K562 (cell line): ENCODE measurements around the gene NR0B2. TPM values are rescaled to one million over a fixed set of nuclear protein-coding genes. Genes with fewer than 3 reads are reported as not detected.

Experiments
- BMI1 ChIP-seq: fragments of 150-350 bp; IDR thresholded peaks from 2 replicates; pipeline ENCODE4 v1.6.1; 2014; ENCODE audit warnings: low read length
- CBX3 ChIP-seq, 2 experiments: IDR thresholded peaks; 1 replicate in 1 of 2; 2 replicates in 1 of 2; pipeline ENCODE4 v1.6.1; 2012; ENCODE audit warnings: inconsistent platforms in 2 of 2, low read length in 2 of 2, borderline replicate concordance in 1 of 2, control low read depth in 1 of 2
- CBX8 ChIP-seq: fragments of 200-600 bp; sonication (generic); IDR thresholded peaks from 2 replicates; pipeline ENCODE4 v1.6.1; 2012; ENCODE audit warnings: borderline replicate concordance, mixed run types, low read depth, mild to moderate bottlenecking, moderate library complexity, mixed read lengths, low read length, control low read depth, inconsistent platforms; ENCODE audit not compliant: poor library complexity, severe bottlenecking; ENCODE audit errors: extremely low read depth
- FOXJ2 ChIP-seq: fragments of 200-800 bp; sonication (Bioruptor generic); IDR thresholded peaks from 2 replicates; pipeline ENCODE4 v1.6.1; 2016; ENCODE audit warnings: missing genetic modification characterization, missing compliant biosample characterization
- GATAD2A ChIP-seq: fragments of 450-650 bp; IDR thresholded peaks from 2 replicates; pipeline ENCODE4 v1.6.1; 2017
- JUNB ChIP-seq: fragments of 450-650 bp; formaldehyde crosslinking; conservative IDR thresholded peaks from 2 replicates; pipeline ENCODE4 v1.4.0; 2020; ENCODE audit warnings: mild to moderate bottlenecking
- JUND ChIP-seq, 2 experiments: IDR thresholded peaks; 2 replicates in 1 of 2; 3 replicates in 1 of 2; pipeline ENCODE4 v1.6.1; 2011; ENCODE audit warnings: borderline replicate concordance in 2 of 2, low read depth in 2 of 2, low read length in 2 of 2, improper control_type of control experiment in 1 of 2, missing biosample characterization in 1 of 2, missing genetic modification characterization in 1 of 2, missing genetic modification reagents in 1 of 2
- KDM2B ChIP-seq: fragments of 250-450 bp; sonication (Bioruptor Pico); IDR thresholded peaks from 2 replicates; pipeline ENCODE4 v1.8.0; 2021; ENCODE audit warnings: mild to moderate bottlenecking, moderate library complexity
- LARP7 ChIP-seq: fragments of 450-650 bp; IDR thresholded peaks from 2 replicates; pipeline ENCODE4 v1.6.1; 2016
- MAFF ChIP-seq: IDR thresholded peaks from 2 replicates; pipeline ENCODE4 v1.6.1; 2012; ENCODE audit warnings: low read length, improper control_type of control experiment
- MCM5 ChIP-seq: fragments of 450-650 bp; IDR thresholded peaks from 2 replicates; pipeline ENCODE4 v1.6.1; 2016; ENCODE audit warnings: low read depth
- MYC ChIP-seq, 2 experiments: fragments of 250-450 bp in 1 of 2; sonication (Bioruptor Pico) in 1 of 2; IDR thresholded peaks; 2 replicates each; pipeline versions ENCODE4 v1.5.1 to v1.6.1; 2012 to 2021; ENCODE audit warnings: low read depth in 2 of 2, borderline replicate concordance in 1 of 2, improper control_type of control experiment in 1 of 2, low read length in 1 of 2, mild to moderate bottlenecking in 1 of 2, moderate library complexity in 1 of 2
- NRF1 ChIP-seq, 2 experiments: fragments of 450-650 bp; IDR thresholded peaks in 1 of 2; conservative IDR thresholded peaks in 1 of 2; 2 replicates each; pipeline ENCODE4 v1.6.1; 2014; ENCODE audit warnings: mild to moderate bottlenecking in 2 of 2
- PATZ1 ChIP-seq: fragments of 250-450 bp; sonication (Bioruptor Pico); IDR thresholded peaks from 2 replicates; pipeline ENCODE4 v1.5.0; 2020; ENCODE audit warnings: mild to moderate bottlenecking, borderline replicate concordance
- STAG1 ChIP-seq: sonication (generic); formaldehyde crosslinking; IDR thresholded peaks from 2 replicates; pipeline ENCODE4 v1.5.0; 2020; ENCODE audit warnings: missing genetic modification reagents, borderline replicate concordance
- TCFL5 ChIP-seq: fragments of 250-450 bp; sonication (Bioruptor Pico); conservative IDR thresholded peaks from 2 replicates; pipeline ENCODE4 v1.6.1; 2021; ENCODE audit warnings: mild to moderate bottlenecking, moderate library complexity, matching md5 sums
- ZBTB26 ChIP-seq: fragments of 450-650 bp; formaldehyde crosslinking; IDR thresholded peaks from 2 replicates; pipeline ENCODE4 v1.4.0; 2022; ENCODE audit warnings: missing genetic modification characterization
- ZNF12 ChIP-seq: sonication (generic); formaldehyde crosslinking; IDR thresholded peaks from 2 replicates; pipeline ENCODE4 v1.4.0; 2020; ENCODE audit warnings: mild to moderate bottlenecking, missing genetic modification reagents
- ZNF408 ChIP-seq: fragments of 250-450 bp; sonication (Bioruptor Pico); IDR thresholded peaks from 2 replicates; pipeline ENCODE4 v1.4.0; 2020; ENCODE audit warnings: low read depth, mild to moderate bottlenecking, moderate library complexity
- ZSCAN32 ChIP-seq: fragments of 450-650 bp; formaldehyde crosslinking; IDR thresholded peaks from 2 replicates; pipeline ENCODE4 v1.4.0; 2020; ENCODE audit warnings: mild to moderate bottlenecking, moderate library complexity
- polyA plus RNA-seq, 8 experiments: library from polyadenylated mRNA; depleted of rRNA in 4 of 8; stranded (reverse) in 5 of 8; unstranded in 3 of 8; fragments of >200 nt; fragmentation: Nextera tagmentation in 2 of 8; fragmentation: Illumina TruSeq in 1 of 8; extraction: Ambion mirVana in 2 of 8; extraction: Trizol in 1 of 8; gene quantifications; 2 replicates each; pipeline versions ENCODE4 v1.2.1 to v1.2.3, GENCODE V29; 2011 to 2014; ENCODE audit warnings: inconsistent platforms in 1 of 8, missing spikeins in 1 of 8
- total RNA-seq, 7 experiments: library from RNA; depleted of rRNA in 6 of 7; stranded (reverse); fragments of >200 nt in 6 of 7; fragmentation: Illumina TruSeq in 2 of 7; extraction: Trizol in 2 of 7; gene quantifications; 2 replicates each; pipeline versions ENCODE4 v1.2.1 to v1.2.3, GENCODE V29; 2011 to 2021; ENCODE audit warnings: low replicate concordance in 1 of 7

Gene NR0B2
- total and polyA plus RNA-seq, 9 of the 15 experiments (the other 6 are each of a cell fraction or from before 2014, with no cell fraction given), result not detected

- TF ChIP-seq MYC (IDR thresholded peaks at IDR 0.05; ENCODE audit: low read depth, low read length) (peak; percentile 83), MYC (CRISPR knock-in tag; IDR thresholded peaks at IDR 0.05; ENCODE audit: borderline replicate concordance, low read depth) (peak; percentile 57; the same call in 1 of the 2 replicates), NRF1 (conservative IDR thresholded peaks at IDR 0.05 in 1 of 2, IDR thresholded peaks at IDR 0.05 in 1 of 2) (peak; percentile 78 to 82), TCFL5 (CRISPR knock-in tag) (no peak), CBX3 (IDR thresholded peaks at IDR 0.05; ENCODE audit: borderline replicate concordance in 1 of 2, low read length in 2 of 2) (no peak), BMI1 (no peak), FOXJ2 (tag) (no peak), CBX8 (no peak), MCM5 (no peak), ZNF408 (no peak), JUNB (no peak), ZSCAN32 (CRISPR knock-in tag) (no peak), PATZ1 (CRISPR knock-in tag) (no peak), MAFF (no peak), ZBTB26 (no peak), GATAD2A (no peak; the same call in 1 of the 2 replicates), JUND (IDR thresholded peaks at IDR 0.05; ENCODE audit: borderline replicate concordance, low read depth, low read length) (peak; percentile 76), JUND (tag; IDR thresholded peaks at IDR 0.05; ENCODE audit: borderline replicate concordance, low read depth, low read length) (peak; percentile 65; the same call in 1 of the 3 replicates), LARP7 (no peak), STAG1 (CRISPR knock-in tag) (no peak), KDM2B (CRISPR knock-in tag) (peak; percentile 89), ZNF12 (CRISPR knock-in tag) (peak; percentile 69; the same call in 1 of the 2 replicates)
These were observed 48.9 kb downstream of the NR0B2 start (continued) for GRCh38 chr1:26864610-26865480.
